Retinal pigment epithelial cell (primary cell): ENCODE data around the gene CLDN18.

Experiments used
- DNase-seq: peaks from one replicate; pipeline ENCODE4 v3.0.0-alpha.2; 2010; ENCODE audit warnings: low read depth
- H3K4me3 ChIP-seq: 2 replicates; pipeline ENCODE4 v1.5.1; 2011; ENCODE audit warnings: mild to moderate bottlenecking, low read length, control low read depth, moderate library complexity
- TF ChIP-seq, protein P1 (sequence below): conservative IDR thresholded peaks from 2 replicates; pipeline ENCODE4 v1.5.1; 2011; ENCODE audit warnings: low read depth, low read length, control low read depth, inconsistent platforms

CLDN18 gene

DNA sequence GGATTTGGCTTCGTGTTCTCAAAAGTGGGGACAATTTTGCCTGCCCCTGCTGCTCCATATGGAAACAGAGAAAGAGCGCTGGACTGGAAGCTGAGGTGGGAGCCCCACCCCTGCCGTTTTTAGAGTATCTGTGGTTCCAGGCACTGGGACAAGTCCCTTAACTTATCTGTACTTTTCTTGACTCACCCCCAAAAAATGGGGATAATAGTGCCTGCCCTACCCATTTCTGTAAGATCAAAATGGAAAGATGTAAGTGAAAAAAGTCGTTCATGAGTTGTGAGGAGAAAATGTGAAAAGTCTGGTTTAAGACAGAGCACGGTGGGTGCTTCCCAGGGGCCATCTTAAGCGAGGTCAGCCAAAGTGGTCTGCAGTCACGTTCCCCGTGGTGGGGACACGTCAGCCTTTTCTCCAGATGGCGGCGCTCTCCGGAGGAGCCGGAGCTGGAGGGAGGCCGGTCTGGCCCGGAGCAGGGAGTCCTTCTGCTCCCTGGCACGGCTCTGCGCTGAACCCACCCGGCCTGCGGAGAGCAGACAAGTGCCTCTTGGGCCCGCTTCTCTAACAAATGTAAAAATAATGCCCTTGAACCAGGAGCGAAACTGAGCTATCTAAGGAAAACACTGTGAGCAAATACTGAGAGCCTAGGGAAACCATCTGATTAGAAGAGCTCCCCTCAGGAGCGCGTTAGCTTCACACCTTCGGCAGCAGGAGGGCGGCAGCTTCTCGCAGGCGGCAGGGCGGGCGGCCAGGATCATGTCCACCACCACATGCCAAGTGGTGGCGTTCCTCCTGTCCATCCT, at the start of gene CLDN18:
CLDN18 (plus strand) TSS at position 690 of the 797 bp plus-strand sequence; CDS start at position 751, 61 bp downstream.
- no peak for DNase-seq
- TF ChIP-seq, protein P1, sequence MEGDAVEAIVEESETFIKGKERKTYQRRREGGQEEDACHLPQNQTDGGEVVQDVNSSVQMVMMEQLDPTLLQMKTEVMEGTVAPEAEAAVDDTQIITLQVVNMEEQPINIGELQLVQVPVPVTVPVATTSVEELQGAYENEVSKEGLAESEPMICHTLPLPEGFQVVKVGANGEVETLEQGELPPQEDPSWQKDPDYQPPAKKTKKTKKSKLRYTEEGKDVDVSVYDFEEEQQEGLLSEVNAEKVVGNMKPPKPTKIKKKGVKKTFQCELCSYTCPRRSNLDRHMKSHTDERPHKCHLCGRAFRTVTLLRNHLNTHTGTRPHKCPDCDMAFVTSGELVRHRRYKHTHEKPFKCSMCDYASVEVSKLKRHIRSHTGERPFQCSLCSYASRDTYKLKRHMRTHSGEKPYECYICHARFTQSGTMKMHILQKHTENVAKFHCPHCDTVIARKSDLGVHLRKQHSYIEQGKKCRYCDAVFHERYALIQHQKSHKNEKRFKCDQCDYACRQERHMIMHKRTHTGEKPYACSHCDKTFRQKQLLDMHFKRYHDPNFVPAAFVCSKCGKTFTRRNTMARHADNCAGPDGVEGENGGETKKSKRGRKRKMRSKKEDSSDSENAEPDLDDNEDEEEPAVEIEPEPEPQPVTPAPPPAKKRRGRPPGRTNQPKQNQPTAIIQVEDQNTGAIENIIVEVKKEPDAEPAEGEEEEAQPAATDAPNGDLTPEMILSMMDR: no peak
- H3K4me3 ChIP-seq: no peak within 1 kb of the TSS

DNA sequence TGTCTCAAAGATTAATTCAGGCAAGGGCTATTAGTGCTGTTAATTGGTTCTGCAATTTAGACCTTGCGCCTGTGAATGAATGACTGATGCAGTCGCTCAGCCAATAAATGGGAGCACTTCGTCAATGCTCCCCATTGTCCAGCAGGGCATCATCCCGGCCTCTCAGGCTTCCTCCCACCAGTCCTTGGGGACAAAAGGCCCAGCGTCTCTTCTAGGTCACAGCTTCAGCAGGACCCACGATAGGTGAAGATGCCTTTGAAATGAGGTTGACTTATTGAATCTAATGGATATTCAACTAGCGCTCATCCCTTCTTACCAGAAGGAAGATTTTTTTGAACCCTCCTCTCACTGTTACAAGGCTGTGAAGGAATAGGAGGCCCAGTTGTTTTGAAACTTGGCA, 47.7 kb upstream of the CLDN18 start:
- TF ChIP-seq, protein P1: no peak
- H3K4me3 ChIP-seq: no peak overlapping the region
- no peak for DNase-seq

DNA sequence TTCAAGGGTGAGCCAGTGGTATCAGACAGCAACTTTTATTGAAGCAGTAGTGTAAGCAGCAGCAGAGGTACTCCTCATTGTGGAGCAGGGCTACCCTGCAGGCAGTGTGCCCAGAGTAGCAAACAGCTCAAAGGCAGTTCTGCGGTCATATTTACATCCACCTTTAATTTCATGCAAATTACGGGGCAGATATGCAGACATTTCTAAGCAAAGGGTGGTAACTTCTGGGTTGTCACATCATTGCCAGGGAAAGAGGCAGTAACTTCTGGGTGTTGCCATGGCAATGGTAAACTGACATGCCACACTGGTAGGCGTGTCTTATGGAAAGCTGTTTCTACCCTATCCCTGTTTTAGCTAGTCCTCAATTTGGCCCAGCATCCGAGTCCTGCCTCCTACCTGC, 46.5 kb upstream of the CLDN18 start:
- TF ChIP-seq, protein P1: no peak
- DNase-seq: no peak
- H3K4me3 ChIP-seq: no peak overlapping the region

DNA sequence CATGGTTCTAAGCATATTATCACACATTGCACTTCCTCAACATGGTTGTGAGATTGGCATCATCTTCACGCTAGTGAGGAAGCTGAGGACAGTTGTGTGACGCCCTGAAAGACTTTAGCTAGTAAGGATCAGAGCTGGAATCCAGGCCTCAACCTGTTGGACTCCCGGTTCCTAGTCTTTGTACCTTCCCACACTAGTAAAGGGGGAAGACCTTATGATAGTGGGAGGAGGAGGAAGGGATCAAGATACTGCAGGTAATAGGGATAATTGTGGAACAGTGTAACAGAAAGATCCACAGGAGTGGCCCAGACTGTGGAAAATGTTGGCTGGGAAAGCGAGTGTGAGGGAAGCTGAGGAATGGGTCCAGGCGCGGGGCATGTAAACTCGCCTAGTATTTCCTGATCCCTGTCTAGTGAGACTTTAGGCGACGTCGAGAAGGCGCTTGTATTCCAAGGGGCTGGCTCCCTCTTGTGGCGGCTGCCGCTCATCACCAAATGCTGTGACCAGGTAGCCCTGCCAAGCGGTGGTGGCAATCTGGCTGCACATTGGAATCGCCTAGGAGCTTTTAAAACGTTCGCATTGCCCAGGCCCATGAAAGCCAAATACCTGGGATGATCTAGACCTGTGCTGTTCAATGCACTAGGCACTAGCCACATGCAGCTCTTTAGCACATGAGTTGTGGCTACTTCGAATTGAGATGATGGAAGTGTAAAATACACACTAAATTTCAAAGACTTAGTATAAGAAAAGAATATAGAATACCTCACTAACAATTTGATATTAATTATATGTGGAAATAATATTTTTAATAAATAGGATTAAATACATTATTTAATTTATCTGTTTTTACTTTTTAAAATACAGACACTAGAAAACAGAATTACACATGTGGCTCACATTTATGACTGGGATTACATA, 38.8 kb upstream of the CLDN18 start:
- H3K4me3 ChIP-seq: no peak overlapping the region
- DNase-seq: peak; percentile 9
- TF ChIP-seq, protein P1: peak; percentile 97

DNA sequence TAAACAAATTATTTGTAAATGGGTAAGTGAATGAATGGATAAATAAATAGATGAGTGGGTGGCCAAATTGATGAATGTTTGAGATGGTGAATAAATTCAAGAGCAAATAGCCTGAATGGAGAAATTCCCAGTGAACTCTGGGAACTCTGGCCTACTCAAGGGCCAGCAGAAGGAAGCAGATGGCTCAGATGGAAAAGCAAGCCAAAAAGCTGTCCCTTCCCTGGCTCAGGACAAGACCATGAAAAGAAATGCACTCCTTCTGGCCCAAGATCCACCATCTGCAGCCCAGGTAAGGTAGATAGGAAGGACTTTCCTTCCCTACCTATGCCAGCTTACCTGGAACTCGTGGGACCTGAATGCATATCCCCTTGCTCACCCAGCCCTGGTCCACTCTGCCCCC, 37.6 kb upstream of the CLDN18 start:
- TF ChIP-seq, protein P1: no peak

DNA sequence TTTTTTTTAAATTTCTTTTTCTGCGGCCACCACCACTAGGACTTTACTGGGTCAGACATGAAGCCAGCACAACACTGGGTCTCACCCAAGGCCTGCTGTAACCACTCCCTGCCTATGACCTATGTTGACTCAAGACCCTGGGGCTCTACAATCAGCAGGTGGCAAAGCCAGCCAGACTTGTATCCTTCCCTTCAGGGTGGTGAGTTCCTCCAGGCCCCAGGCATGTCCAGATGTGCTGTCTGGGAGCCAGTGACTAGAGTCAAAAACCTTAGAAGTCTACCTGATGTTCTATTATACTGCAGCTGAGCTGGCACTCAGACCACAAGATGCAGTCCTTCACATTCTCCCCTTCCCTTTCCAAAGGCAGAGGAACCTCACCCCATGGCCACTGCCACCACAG, 31.6 kb upstream of the CLDN18 start:
- no peak overlapping the region for H3K4me3 ChIP-seq
- TF ChIP-seq, protein P1: no peak
- DNase-seq: no peak

More for the DNA sequence above, 37.6 kb upstream of the CLDN18 start:
- DNase-seq: no peak
- H3K4me3 ChIP-seq: no peak overlapping the region
